ENCODE results near the gene ALPI. TPM values are rescaled to one million over a fixed set of nuclear protein-coding genes. Genes with fewer than 3 reads are reported as not detected.

ALPI gene
- total RNA-seq, 2 experiments from 2014 or later = not detected

GRCh38 chr2:232459419-232460035, 3.6 kb downstream of the ALPI start:
- H3K4me3 Mint-ChIP-seq = no peak overlapping the region
- peaks cover 13% of the 10 kb centered on the region for H3K27me3 Mint-ChIP-seq
- H3K36me3 Mint-ChIP-seq = no peaks in the 10 kb centered on the region
- H3K27ac Mint-ChIP-seq = no peak overlapping the region
- ChIA-PET CTCF (no interaction called here), POLR2A (no interaction called here)
- H3K9me3 Mint-ChIP-seq = no peaks in the 10 kb centered on the region
- no peak for DNase-seq
- no peaks in the 10 kb centered on the region for H3K4me1 Mint-ChIP-seq (ENCODE audit: low read depth)
- intact Hi-C loops (cut with micrococcal nuclease) = no loop called here

GRCh38 chr2:232460171-232460570, 4.2 kb downstream of the ALPI start:
- no peak overlapping the region for H3K4me3 Mint-ChIP-seq
- H3K27ac Mint-ChIP-seq = no peak overlapping the region
- H3K27me3 Mint-ChIP-seq = peaks cover 13% of the 10 kb centered on the region
- no peaks in the 10 kb centered on the region for H3K9me3 Mint-ChIP-seq
- ChIA-PET POLR2A (no interaction called here), CTCF (no interaction called here)
- H3K4me1 Mint-ChIP-seq (ENCODE audit: low read depth) = no peaks in the 10 kb centered on the region
- H3K36me3 Mint-ChIP-seq = no peaks in the 10 kb centered on the region
- DNase-seq = no peak
- intact Hi-C loops (cut with micrococcal nuclease) = no loop called here

- H3K36me3 Mint-ChIP-seq = no peaks in the 10 kb centered on the region
- H3K27me3 Mint-ChIP-seq = peaks cover 7% of the 10 kb centered on the region
Observed at GRCh38 chr2:232463701-232464543, 8.0 kb downstream of the ALPI start.

GRCh38 chr2:232464544-232464885, 8.6 kb downstream of the ALPI start:
- H3K9me3 Mint-ChIP-seq = no peaks in the 10 kb centered on the region
- H3K36me3 Mint-ChIP-seq = no peaks in the 10 kb centered on the region
- H3K27me3 Mint-ChIP-seq = peaks cover 7% of the 10 kb centered on the region
- ChIA-PET CTCF (interaction anchor here (1.4 kb wide), 2 partner anchors 9 to 18 kb away, joined by 3 to 4 read pairs; no protein-coding TSS in a partner anchor), POLR2A (no interaction called here)
- intact Hi-C loops (cut with micrococcal nuclease) = no loop called here
- no peak overlapping the region for H3K27ac Mint-ChIP-seq
- DNase-seq = no peak
- H3K4me3 Mint-ChIP-seq = no peak overlapping the region
- no peaks in the 10 kb centered on the region for H3K4me1 Mint-ChIP-seq (ENCODE audit: low read depth)

More at GRCh38 chr2:232463701-232464543, 8.0 kb downstream of the ALPI start:
- ChIA-PET POLR2A (no interaction called here), CTCF (interaction anchor here (1.4 kb wide), 1 partner anchor 10 kb away, joined by 3 read pairs; no protein-coding TSS in a partner anchor)
- Mint-ChIP-seq H3K4me1 (ENCODE audit: low read depth) (no peaks in the 10 kb centered on the region), H3K27ac (no peak overlapping the region), H3K9me3 (no peaks in the 10 kb centered on the region), H3K4me3 (no peak overlapping the region)
- intact Hi-C loops (cut with micrococcal nuclease) = no loop called here
- no peak for DNase-seq

- peaks cover 2% of the 10 kb centered on the region for H3K27me3 Mint-ChIP-seq
- ChIA-PET POLR2A (no interaction called here), CTCF (interaction anchor here (1.4 kb wide), 2 partner anchors 8 to 18 kb away, joined by 3 to 4 read pairs; no protein-coding TSS in a partner anchor)
- H3K4me3 Mint-ChIP-seq = no peak overlapping the region
- no peaks in the 10 kb centered on the region for H3K4me1 Mint-ChIP-seq (ENCODE audit: low read depth)
- H3K36me3 Mint-ChIP-seq = no peaks in the 10 kb centered on the region
- H3K9me3 Mint-ChIP-seq = no peaks in the 10 kb centered on the region
- DNase-seq = no peak
- intact Hi-C loops (cut with micrococcal nuclease) = no loop called here
- H3K27ac Mint-ChIP-seq = no peak overlapping the region
Observed at GRCh38 chr2:232465061-232465460, 9.1 kb downstream of the ALPI start.

- POLR2A ChIA-PET = no interaction called here
- CTCF ChIA-PET = no interaction called here
- H3K9me3 Mint-ChIP-seq = no peaks in the 10 kb centered on the region
- no peak overlapping the region for H3K27ac Mint-ChIP-seq
- H3K4me3 Mint-ChIP-seq = no peak overlapping the region
- H3K27me3 Mint-ChIP-seq = peaks cover 1% of the 10 kb centered on the region
- no peak for DNase-seq
- no peaks in the 10 kb centered on the region for H3K36me3 Mint-ChIP-seq
- intact Hi-C loops (cut with micrococcal nuclease) = no loop called here
- no peaks in the 10 kb centered on the region for H3K4me1 Mint-ChIP-seq (ENCODE audit: low read depth)
Observed at GRCh38 chr2:232466221-232466620, 10.3 kb downstream of the ALPI start.

GRCh38 chr2:232473467-232473890, 17.5 kb downstream of the ALPI start:
- Mint-ChIP-seq H3K4me1 (ENCODE audit: low read depth) (no peaks in the 10 kb centered on the region), H3K9me3 (peaks cover 8% of the 10 kb centered on the region)
- POLR2A ChIA-PET = no interaction called here

GRCh38 chr2:232476045-232476444, 20.1 kb downstream of the ALPI start:
- Mint-ChIP-seq H3K27ac (no peak overlapping the region), H3K4me3 (no peak overlapping the region), H3K4me1 (ENCODE audit: low read depth) (no peaks in the 10 kb centered on the region), H3K27me3 (peaks cover 23% of the 10 kb centered on the region), H3K36me3 (no peaks in the 10 kb centered on the region), H3K9me3 (peaks cover 8% of the 10 kb centered on the region)
- ChIA-PET CTCF (interaction anchor here (4.0 kb wide), 1 partner anchor 28 kb away, joined by 13 read pairs; no protein-coding TSS in a partner anchor), POLR2A (no interaction called here)
- intact Hi-C loops (cut with micrococcal nuclease) = no loop called here
- DNase-seq = no peak

More at GRCh38 chr2:232473467-232473890, 17.5 kb downstream of the ALPI start:
- no peak for DNase-seq
- intact Hi-C loops (cut with micrococcal nuclease) = no loop called here
- Mint-ChIP-seq H3K27me3 (peaks cover 24% of the 10 kb centered on the region), H3K27ac (no peak overlapping the region), H3K36me3 (no peaks in the 10 kb centered on the region), H3K4me3 (no peak overlapping the region)
- CTCF ChIA-PET = interaction anchor here (0.8 to 4.0 kb wide), 2 partner anchors 9 to 26 kb away, joined by 3 to 13 read pairs; no protein-coding TSS in a partner anchor

- H3K27me3 Mint-ChIP-seq = peaks cover 21% of the 10 kb centered on the region
- H3K27ac Mint-ChIP-seq = no peak overlapping the region
- no peak for DNase-seq
- H3K9me3 Mint-ChIP-seq = peaks cover 8% of the 10 kb centered on the region
- ChIA-PET POLR2A (no interaction called here), CTCF (no interaction called here)
- no peaks in the 10 kb centered on the region for H3K36me3 Mint-ChIP-seq
- no peak overlapping the region for H3K4me3 Mint-ChIP-seq
- intact Hi-C loops (cut with micrococcal nuclease) = no loop called here
- H3K4me1 Mint-ChIP-seq (ENCODE audit: low read depth) = no peaks in the 10 kb centered on the region
Observed at GRCh38 chr2:232476791-232477190, 20.8 kb downstream of the ALPI start.

- Mint-ChIP-seq H3K27me3 (peaks cover 18% of the 10 kb centered on the region), H3K9me3 (peaks cover under 1% of the 10 kb centered on the region), H3K4me3 (no peak overlapping the region), H3K36me3 (no peaks in the 10 kb centered on the region), H3K4me1 (ENCODE audit: low read depth) (no peaks in the 10 kb centered on the region), H3K27ac (no peak overlapping the region)
- POLR2A ChIA-PET = no interaction called here
- intact Hi-C loops (cut with micrococcal nuclease) = no loop called here
- CTCF ChIA-PET = interaction anchor here (1.0 kb wide), 1 partner anchor 44 kb away, joined by 3 read pairs; no protein-coding TSS in a partner anchor
- DNase-seq = no peak
Observed at GRCh38 chr2:232477751-232478510, 22.0 kb downstream of the ALPI start.

- H3K4me3 Mint-ChIP-seq = no peak overlapping the region
- intact Hi-C loops (cut with micrococcal nuclease) = no loop called here
- ChIA-PET POLR2A (no interaction called here), CTCF (interaction anchor here (0.6 kb wide), 1 partner anchor 94 kb away, joined by 3 read pairs; no protein-coding TSS in a partner anchor)
- no peak for DNase-seq
- no peaks in the 10 kb centered on the region for H3K36me3 Mint-ChIP-seq
- peaks cover 15% of the 10 kb centered on the region for H3K27me3 Mint-ChIP-seq
- no peaks in the 10 kb centered on the region for H3K9me3 Mint-ChIP-seq
- H3K27ac Mint-ChIP-seq = no peak overlapping the region
- no peaks in the 10 kb centered on the region for H3K4me1 Mint-ChIP-seq (ENCODE audit: low read depth)
Observed at GRCh38 chr2:232478571-232479340, 22.8 kb downstream of the ALPI start.
